ENCODE results near the gene MRPS18C.
"Not testable (repeated sequence)": the region's sequence is repeated elsewhere in the genome, so short reads cannot be mapped to it uniquely, and the experiment has no call there.

Gene MRPS18C

GRCh38 chr4:83498187-83498586, 42.3 kb downstream of the MRPS18C start:
- DNase-seq, result no peak

GRCh38 chr4:83501671-83502070, 45.8 kb downstream of the MRPS18C start:
- DNase-seq, result not testable (repeated sequence)

- DNase-seq, result no peak
Observed at GRCh38 chr4:83503974-83504373, 48.1 kb downstream of the MRPS18C start.

- DNase-seq, result no peak
Observed at GRCh38 chr4:83504503-83504902, 48.6 kb downstream of the MRPS18C start.

DNA sequence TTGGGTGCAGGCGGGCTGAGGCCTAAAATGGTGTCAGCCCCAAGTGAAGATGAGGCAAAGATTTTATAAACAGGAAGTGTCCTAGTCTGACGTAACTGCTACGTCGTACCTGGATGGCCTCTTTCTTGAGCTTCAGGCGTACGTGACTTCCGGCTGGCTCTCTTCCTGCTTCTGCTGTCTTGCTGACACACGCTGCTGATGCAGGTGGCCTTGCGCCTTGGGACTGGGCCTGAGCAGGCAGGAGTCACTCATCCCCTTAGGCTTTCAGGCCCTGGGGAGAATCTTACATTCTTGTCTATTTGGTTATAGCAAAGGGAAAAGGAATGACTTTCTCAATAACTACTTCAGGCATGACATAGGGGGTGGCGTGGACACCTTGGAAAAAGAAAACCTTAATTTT, 49.1 kb downstream of the MRPS18C start:
- no peak for DNase-seq

DNA sequence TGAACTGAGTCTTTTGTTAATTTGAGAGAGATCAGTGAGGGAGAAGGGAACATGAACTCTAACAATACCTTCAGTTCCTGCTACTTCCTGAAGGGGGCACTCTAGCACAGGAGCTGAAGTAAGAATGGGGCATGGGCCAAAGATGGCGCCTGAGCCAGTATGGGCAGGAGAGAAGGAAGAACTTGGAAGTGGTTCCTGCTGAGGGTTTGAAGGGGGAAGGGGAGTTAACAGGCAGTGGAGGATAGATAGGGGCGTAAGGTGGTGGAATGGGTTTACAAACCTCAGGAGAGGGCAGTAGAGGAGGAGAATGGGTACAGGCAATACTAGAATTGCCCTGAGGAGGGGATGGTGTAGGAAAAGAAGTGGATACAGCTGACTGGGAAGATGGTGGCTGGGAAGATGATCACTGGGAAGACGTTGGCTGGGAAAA, 53.3 kb downstream of the MRPS18C start:
- peak in 4 of 14 donors; percentile 1 to 3 (median 2) for DNase-seq

DNA sequence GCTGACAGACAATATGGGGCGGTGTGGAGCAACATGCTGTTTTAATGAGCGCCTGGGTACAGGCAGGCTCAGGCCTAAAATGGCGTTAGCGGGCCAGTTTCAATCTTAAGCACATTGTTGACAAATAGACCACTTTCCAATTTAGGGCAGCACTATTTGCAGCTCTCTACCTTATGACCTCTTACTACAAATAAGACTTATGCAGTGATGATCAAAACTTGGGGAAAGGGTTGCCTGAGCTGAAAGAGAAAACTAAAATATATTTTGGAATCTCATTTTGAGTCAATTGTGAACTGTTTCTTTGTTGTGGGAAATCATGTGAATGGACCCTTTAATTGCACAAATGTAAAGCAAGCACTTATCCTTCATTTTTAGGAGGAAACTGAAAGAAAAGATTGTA, 54.6 kb downstream of the MRPS18C start:
- no peak for DNase-seq

Data from C1 segment of cervical spinal cord (tissue), 14 donors.